Measurements from ENCODE around the gene TMCC2.

Gene TMCC2

DNA sequence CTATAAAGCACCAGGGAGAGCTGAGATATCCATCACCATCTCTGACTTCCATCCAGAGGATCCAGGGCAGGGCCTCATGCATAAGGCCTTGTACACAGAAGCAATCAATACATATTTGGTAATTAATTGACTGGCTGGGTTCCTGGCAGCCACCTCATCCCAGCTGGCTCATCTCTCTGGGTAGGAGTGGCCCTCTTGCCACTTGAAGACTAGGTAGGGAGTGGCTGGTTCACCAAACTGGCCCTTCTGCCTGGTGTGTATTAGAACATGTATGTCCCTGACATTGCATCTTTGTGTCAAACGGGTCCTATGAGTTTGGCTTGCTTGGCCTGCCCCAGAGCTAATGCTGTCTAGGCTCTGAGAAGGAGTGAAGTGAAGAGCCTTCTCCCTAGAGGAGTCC is 82.0 kb downstream of the TMCC2 start:
- no peak for DNase-seq

GRCh38 chr1:205310976-205311704 is 83.4 kb downstream of the TMCC2 start:
- no peak for DNase-seq

- DNase-seq: peak; percentile 58
These were observed 85.3 kb downstream of the TMCC2 start for GRCh38 chr1:205312866-205313562.

DNA sequence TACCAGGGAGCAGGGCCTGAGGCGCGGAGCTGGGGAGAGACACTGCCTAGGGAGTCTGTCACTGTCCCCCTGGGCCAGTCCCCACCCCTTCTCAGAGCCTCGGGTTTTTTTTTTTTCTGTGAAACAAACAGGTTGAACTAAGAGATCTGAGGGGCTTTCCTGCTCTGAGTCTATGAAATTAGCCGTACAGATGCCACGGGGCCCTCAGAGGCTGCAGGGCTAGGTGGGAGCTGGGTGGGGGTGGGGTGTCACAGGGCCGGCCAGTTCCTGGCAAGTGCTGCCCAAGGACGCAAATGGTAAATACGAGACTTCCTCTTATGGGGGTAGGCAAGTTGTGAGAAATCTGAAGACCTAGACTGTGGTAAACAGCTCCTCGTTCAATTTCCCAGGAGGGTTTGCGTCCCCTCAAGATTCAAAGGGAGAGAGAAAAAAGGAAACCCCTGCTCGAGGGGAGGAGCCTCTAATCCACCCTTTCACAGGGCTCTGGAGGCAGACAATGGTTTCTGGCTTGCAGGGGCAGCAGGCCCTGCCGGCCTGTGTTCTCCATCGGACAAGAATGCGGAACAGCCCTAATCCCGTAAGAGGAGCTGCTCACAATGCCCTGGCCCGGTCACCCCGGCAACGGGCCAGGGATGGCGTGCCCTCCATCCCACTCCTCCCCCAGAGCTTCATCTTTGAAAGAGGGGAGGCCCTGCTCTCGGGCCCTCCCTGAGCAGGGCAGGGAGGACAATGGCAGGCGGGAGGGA is 86.0 kb downstream of the TMCC2 start:
- DNase-seq: peak; percentile 72

- no peak for DNase-seq
These were observed 87.4 kb downstream of the TMCC2 start for GRCh38 chr1:205315008-205315618.

DNA sequence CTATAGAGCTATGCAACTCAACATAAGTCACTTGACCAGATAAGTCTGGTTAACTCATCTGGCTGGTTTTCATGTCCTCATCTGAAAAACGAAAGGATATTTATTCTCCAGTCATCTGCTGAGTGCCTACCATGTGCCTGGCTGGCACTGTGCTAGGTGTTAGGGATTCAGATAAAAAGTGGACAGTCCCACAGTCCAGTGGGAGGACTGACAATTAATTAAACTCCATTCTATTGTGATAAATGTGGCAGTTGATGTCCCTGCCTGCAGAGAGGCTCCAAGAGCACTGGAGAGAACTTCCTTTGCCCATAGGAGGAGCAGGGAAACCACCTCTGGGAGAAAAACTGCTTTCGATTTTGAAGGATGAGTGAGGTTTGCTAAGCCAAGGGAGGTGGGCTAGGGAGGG is 88.4 kb downstream of the TMCC2 start:
- DNase-seq: no peak

DNA sequence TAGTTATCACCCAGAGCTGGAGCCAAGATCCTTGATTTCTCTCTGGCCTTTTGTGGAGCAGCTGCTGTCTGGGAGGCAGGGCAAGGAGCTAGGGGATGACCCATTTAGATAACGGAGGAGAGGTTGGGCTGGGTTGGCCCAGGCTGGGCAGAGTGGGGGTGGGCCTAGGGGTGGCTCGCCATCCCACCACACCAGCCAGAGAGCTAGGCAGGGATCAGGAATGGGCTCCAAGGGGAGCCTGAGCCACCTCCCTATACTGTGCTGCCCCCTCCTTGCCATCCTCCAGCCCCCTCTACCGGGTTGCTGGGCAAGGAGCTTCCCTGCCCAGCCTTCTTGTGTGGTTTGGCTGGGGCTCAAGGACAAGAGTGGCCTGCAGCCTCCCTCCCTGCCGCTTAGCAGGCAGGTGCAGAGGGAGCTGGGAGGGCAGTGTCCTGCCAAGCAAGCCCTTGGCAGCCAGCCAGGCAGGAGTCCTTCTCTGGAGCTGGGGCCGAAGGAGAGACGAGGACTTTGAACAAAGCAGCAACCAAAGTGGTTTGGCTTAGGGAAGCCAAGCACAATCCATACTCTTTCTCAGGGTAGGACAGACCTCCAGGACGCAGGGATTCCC is 89.7 kb downstream of the TMCC2 start:
- no peak for DNase-seq

DNA sequence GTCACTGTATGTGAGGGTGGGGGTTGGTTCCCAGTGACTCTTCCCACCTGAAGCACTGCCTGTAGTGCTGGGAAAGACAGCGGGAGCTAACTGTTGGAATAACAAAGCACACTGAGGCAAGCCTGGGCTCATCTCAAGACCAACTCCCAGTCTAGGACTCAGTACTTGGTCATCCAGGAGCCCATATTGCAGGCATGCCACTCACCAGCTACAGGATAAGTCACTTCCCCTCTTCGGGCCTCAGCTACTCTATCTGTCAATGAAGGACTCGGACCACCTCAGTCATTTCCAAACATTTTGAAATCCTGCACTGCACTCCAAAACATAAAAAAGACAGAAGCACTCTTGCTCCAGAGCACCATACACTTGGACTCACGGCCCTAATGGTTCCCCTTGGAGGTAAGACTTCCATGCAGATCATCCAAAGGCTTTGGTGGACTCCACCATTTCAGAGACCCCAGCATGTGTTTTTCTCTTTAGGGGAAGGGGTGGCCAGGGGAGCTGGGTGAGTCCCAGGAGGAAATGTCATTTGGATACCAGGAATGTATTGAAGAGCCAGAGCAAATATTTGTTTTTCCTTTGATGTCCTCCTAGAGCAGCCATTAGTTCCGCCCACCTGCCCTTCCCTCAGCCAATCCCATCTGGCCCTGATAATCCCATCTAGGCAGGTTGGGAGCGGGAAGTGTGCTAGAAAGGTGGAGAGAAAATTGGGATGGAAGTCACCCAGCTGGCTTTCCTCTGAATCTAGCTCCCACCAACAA is 90.7 kb downstream of the TMCC2 start:
- DNase-seq: no peak

DNA sequence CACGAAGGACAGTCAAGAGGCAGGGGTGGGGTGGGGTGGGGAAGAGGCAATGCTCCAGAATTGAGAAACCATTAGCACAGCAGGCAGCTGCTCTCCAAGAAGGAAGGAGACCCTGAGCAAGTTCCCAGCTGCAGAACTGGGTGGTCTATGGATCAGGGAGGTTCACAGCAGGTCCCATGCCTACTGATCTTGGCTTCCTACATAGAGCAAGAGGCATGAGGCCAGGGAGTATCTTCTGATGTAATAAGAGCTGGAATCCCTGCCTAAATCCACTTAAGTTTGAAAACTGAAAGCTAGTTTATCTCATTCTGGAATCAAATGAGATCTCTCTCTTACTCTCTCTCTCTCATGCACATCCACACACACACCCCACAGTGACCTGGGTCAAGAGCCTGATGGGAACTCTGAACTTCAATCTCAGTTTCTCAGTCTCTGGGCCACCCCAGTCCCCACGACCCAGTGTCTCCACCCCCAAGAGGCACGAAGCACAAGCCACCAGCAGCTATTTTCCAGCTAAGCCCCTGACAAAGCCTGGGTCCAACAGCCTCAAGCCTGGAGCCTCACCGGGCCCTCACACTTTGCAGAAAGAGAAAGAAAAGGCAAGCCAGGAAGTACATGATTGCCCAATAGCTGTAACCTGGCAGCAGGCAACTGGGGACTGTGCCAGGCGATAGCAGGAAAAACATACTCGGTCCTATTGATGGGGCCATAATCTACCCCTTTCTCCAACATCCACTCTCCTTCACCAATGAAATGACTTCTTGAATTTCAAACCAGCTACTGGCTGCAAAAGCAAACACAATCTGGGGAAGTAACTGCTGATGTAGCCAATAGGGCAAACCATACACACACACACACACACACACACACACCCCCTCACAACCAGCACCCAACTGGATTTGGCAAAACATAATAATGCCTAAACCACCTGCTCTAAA is 91.6 kb downstream of the TMCC2 start:
- peak; percentile 61 for DNase-seq

- DNase-seq: peak; percentile 88
These were observed 93.6 kb downstream of the TMCC2 start, which contains the start of gene NUAK2 for GRCh38 chr1:205321162-205321958. NUAK2 (minus strand) TSS chr1:205321745; CDS start chr1:205321628, 117 bp downstream.

DNA sequence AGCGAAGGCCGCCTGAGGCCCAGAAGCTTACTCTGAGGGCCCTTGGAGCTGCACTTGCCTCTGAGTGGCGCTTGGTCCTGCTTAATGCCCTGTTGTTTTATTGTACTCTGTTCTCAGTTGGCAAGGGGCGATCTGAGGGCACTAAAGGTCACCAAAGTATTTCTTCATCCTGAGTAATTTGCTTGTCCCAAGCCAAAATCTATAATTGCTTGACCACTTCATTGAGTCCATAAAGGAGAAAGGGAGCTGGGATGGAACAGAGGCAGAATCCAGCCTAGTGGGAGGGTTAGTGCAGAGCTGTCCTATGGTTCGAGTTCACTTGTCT is 94.2 kb downstream of the TMCC2 start:
- DNase-seq: no peak
